Stimulated activated CD8-positive, alpha-beta memory T cell treated with anti-CD3 and anti-CD28 coated beads, Interleukin-2, amount 100 ng/mL, for 48 hours (primary cell): ENCODE data around the gene OPN1SW.

ENCODE experiments used
- DNase-seq, 2 donors: peaks; one replicate each; pipeline ENCODE4 v3.0.0-alpha.2; 2020; ENCODE audit warnings: low read depth in 2 of 2

The OPN1SW gene

GRCh38 chr7:128733278-128733645 lies 42.3 kb downstream of the OPN1SW start:
- no peak for DNase-seq

GRCh38 chr7:128732521-128733277 lies 42.9 kb downstream of the OPN1SW start:
- DNase-seq: no peak

- no peak for DNase-seq
Measured at GRCh38 chr7:128731184-128731583, 44.4 kb downstream of the OPN1SW start.

- no peak for DNase-seq
Measured at GRCh38 chr7:128729494-128729893, 46.1 kb downstream of the OPN1SW start.

GRCh38 chr7:128728598-128728997 lies 47.0 kb downstream of the OPN1SW start:
- DNase-seq: no peak

GRCh38 chr7:128727239-128727638 lies 48.4 kb downstream of the OPN1SW start:
- no peak for DNase-seq

- DNase-seq: no peak
Measured at GRCh38 chr7:128726737-128727072, 48.9 kb downstream of the OPN1SW start.

GRCh38 chr7:128726059-128726736 lies 49.4 kb downstream of the OPN1SW start:
- DNase-seq: no peak

- no peak for DNase-seq
Measured at GRCh38 chr7:128725531-128725930, 50.1 kb downstream of the OPN1SW start.

- DNase-seq: no peak
Measured at GRCh38 chr7:128724743-128725142, 50.9 kb downstream of the OPN1SW start.
